RWPE1 (cell line): ENCODE data around the gene SLC13A5.

Experiments used
- CTCF ChIA-PET: fragments of 350-600 bp; sonication (Branson Sonifier 250); formaldehyde crosslinking; extraction: SDS; loops from one replicate; lab custom pipeline; 2021; lab: Yijun Ruan, JAX
- POLR2A ChIA-PET: fragments of 400-600 bp; formaldehyde crosslinking; extraction: SDS; loops from one replicate; lab custom pipeline; 2020; ENCODE audit warnings: antibody characterized with exemption; ENCODE audit not compliant: low non-redundant PET; lab: Yijun Ruan, JAX
- DNase-seq: peaks from one replicate; pipeline ENCODE4 v3.0.0; 2012; ENCODE audit warnings: low spot score
- H3K27ac ChIP-seq: fragments of 450-650 bp; 2 replicates; pipeline ENCODE4 v1.5.1; 2017
- TF ChIP-seq, protein P1 (sequence below): fragments of 450-650 bp; conservative IDR thresholded peaks from 2 replicates; pipeline ENCODE4 v1.5.1; 2017; ENCODE audit warnings: low read depth, mild to moderate bottlenecking

Gene SLC13A5

DNA sequence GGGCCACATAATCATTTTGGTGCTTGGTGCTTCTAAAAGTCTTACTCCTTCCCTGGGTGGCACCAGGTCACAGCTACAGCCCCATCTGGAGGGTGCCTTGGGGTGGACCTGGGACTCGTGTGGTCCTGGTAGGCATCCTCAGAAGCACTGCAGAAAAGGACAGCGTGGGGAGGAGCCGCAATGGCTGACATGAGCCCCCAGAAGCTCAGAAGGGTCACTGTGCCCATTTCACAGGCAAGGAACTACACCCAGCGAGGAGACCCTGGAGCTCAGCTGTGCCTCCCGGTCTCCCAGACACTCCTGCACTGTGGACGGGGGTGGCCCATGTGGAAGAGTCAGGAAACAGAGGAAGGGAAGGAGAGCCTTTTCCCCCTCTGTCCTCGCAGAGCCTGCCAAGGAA, 35.2 kb downstream of the SLC13A5 start:
- DNase-seq, result no peak
- no peak overlapping the region for H3K27ac ChIP-seq
- TF ChIP-seq, protein P1, sequence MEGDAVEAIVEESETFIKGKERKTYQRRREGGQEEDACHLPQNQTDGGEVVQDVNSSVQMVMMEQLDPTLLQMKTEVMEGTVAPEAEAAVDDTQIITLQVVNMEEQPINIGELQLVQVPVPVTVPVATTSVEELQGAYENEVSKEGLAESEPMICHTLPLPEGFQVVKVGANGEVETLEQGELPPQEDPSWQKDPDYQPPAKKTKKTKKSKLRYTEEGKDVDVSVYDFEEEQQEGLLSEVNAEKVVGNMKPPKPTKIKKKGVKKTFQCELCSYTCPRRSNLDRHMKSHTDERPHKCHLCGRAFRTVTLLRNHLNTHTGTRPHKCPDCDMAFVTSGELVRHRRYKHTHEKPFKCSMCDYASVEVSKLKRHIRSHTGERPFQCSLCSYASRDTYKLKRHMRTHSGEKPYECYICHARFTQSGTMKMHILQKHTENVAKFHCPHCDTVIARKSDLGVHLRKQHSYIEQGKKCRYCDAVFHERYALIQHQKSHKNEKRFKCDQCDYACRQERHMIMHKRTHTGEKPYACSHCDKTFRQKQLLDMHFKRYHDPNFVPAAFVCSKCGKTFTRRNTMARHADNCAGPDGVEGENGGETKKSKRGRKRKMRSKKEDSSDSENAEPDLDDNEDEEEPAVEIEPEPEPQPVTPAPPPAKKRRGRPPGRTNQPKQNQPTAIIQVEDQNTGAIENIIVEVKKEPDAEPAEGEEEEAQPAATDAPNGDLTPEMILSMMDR, result no peak
- ChIA-PET CTCF (interaction anchor here (0.6 kb wide), 1 partner anchor 9 kb away, joined by 3 read pairs; no protein-coding TSS in a partner anchor), POLR2A (no interaction called here)

DNA sequence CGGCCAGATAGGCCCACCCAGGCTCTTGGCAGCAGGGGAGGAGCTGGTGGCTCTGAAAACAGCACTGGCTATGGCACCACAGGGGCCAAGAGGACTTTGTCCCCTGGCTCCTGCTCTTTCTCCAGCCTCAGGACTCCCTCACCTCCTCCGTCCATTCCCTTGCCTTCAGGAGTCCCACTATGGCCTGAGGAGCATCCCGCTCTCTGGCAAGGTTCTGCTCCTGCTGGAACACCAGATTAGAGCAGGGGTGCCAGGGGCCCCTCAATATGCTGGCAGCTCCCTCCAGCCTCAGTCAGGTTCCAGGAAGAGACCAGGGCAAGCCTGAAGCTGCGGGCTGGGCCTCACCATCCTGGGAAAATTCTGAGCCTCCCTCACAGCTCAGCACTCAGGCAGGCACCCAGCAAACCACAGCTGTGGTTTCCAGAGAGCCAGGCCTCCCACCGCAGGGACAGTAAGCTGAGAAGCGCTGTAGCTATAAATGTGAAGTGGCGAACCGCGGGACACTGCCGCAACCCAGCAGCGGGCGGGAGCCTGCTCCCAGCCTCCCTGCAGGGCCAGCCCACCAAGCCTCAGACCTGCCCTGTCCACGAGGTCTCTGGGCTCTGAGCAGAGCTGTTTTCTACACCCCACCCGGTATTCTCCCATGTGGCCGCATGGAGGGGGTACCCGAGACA, 35.9 kb downstream of the SLC13A5 start:
- ChIA-PET CTCF (no interaction called here), POLR2A (no interaction called here)
- no peak for DNase-seq
- H3K27ac ChIP-seq, result no peak overlapping the region
- TF ChIP-seq, protein P1, result no peak

DNA sequence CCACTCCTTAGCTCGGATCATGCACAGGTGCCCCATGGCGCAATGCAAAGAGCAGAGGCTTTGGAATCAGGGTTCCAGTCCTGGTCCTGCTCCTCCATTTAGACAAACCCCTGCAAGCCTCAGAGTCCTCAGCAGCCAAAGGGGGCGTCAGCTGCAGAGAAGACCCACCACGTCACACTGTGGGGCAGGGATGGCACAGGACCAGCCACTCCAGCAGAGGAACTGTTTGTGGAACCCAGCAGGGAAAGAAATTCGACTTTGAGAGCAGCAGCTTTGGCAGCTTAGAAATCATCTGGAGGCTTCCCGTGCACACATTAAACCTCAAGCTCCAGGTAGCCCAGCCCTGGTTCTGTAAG, 36.4 kb downstream of the SLC13A5 start:
- DNase-seq, result no peak
- POLR2A ChIA-PET, result no interaction called here
- H3K27ac ChIP-seq, result no peak overlapping the region
- TF ChIP-seq, protein P1, result no peak
- CTCF ChIA-PET, result interaction anchor here (0.6 to 1.9 kb wide), 3 partner anchors 9 to 206 kb away, joined by 4 to 6 read pairs (median 4); no protein-coding TSS in a partner anchor

DNA sequence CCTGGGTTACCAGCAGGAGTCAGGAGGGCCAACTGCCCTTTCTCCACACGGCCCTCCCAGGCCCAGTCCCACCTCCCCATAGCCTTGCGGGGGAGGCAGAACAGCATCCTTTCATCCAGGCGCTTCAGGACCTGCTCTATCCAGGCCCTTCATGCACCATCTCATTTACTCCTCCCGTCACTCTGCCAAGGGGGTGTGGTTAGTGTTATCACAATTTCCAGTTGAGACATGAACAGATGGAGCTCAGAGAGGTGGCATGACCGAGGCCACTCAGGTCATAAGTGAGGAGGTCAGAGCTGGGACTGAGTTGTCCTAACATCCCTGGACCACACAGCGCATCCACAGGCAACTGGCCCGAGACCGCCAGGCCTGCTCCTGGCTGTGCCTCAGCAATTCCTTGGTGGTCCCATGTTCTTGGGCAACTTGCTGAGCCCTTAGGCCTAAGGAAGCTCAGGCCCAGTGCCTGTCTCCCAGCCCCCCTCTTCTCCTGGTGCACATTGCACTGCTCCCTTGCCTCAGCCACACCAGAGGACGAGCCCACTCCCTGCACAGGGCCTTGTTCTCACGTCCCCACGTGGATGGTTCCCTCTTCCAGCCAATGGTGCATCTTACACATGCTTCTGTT, 37.9 kb downstream of the SLC13A5 start:
- H3K27ac ChIP-seq, result no peak overlapping the region
- POLR2A ChIA-PET, result no interaction called here

DNA sequence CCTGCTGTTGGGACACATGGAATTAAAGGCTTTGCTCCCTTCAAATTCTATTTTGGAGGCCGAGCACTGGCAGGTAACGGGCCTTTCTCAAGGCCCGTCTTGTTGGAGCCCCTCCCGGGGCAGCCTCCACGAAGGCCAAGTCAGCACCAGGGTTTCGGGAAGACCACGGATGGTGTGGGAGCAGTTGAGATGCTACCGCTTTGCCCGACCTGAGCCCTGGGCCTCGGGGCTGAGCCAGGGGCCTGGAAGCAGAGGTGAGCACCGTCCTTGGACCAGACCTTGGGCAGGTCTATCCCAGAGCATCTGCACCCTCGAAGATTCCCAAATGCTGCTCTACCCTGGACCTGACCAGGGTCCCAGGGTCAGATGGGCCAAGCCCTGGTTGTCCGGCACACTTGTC, 38.6 kb downstream of the SLC13A5 start:
- TF ChIP-seq, protein P1, result no peak
- ChIA-PET CTCF (no interaction called here), POLR2A (no interaction called here)
- no peak overlapping the region for H3K27ac ChIP-seq
- DNase-seq, result no peak

More for the DNA sequence above, 37.9 kb downstream of the SLC13A5 start:
- CTCF ChIA-PET, result interaction anchor here (0.6 to 1.9 kb wide), 4 partner anchors 9 to 76 kb away, joined by 3 to 4 read pairs (median 3); no protein-coding TSS in a partner anchor
- DNase-seq, result no peak
- TF ChIP-seq, protein P1, result no peak

DNA sequence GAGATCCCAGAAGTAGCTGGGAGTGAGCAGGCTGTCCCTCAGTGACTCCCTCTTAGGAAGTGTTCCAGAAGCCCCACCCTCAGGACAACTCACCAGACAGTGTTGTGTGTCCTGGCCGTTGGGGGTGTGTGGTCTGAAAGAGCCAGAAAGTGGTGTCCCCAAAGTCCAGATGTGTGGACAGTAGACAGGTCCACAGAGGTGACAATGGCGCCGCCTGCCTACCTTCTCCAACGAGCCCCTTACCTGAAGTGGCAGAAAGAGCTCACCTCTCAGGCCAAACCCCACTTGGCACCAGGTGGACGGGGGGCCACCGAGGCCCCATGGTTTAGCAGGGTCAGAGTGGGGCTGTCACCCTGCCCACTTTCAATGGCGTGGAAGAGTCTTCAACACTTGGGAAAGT, 41.7 kb downstream of the SLC13A5 start:
- H3K27ac ChIP-seq, result peak overlapping the region; percentile 91

More for the DNA sequence above, 41.7 kb downstream of the SLC13A5 start:
- POLR2A ChIA-PET, result no interaction called here
- CTCF ChIA-PET, result no interaction called here
- no peak for DNase-seq
- TF ChIP-seq, protein P1, result no peak
